D341Med (cell line): ENCODE measurements around the gene GPR18.

Source experiments
- DNase-seq: peaks from one replicate; pipeline ENCODE4 v3.0.0; 2012; ENCODE audit warnings: low spot score

Gene GPR18

GRCh38 chr13:99258210-99258860 is at the start of gene GPR18:
Gene GPR18 (minus strand): TSS chr13:99258379. CDS start chr13:99255872, 2,507 bp downstream.
- DNase-seq: no peak

- DNase-seq: no peak
Measured at GRCh38 chr13:99307648-99308339, 49.6 kb upstream of the GPR18 start.

- DNase-seq: no peak
Measured at GRCh38 chr13:99307247-99307646, 49.1 kb upstream of the GPR18 start, which contains the start of gene GPR183. Gene GPR183 (minus strand): TSS chr13:99307399. CDS start chr13:99296145, 11,254 bp downstream.

- no peak for DNase-seq
Measured at GRCh38 chr13:99305566-99305965, 47.4 kb upstream of the GPR18 start.

GRCh38 chr13:99305158-99305557 is 47.0 kb upstream of the GPR18 start:
- no peak for DNase-seq

- no peak for DNase-seq
Measured at GRCh38 chr13:99304541-99304940, 46.4 kb upstream of the GPR18 start.

- no peak for DNase-seq
Measured at GRCh38 chr13:99303863-99304521, 45.8 kb upstream of the GPR18 start.

- no peak for DNase-seq
Measured at GRCh38 chr13:99302637-99303505, 44.7 kb upstream of the GPR18 start.

- DNase-seq: no peak
Measured at GRCh38 chr13:99301913-99302636, 43.9 kb upstream of the GPR18 start.

GRCh38 chr13:99301056-99301838 is 43.1 kb upstream of the GPR18 start:
- DNase-seq: no peak

- DNase-seq: no peak
Measured at GRCh38 chr13:99299920-99300341, 41.8 kb upstream of the GPR18 start.

- DNase-seq: no peak
Measured at GRCh38 chr13:99299256-99299919, 41.2 kb upstream of the GPR18 start.

- DNase-seq: no peak
Measured at GRCh38 chr13:99298056-99298455, 39.9 kb upstream of the GPR18 start.

GRCh38 chr13:99297331-99297730 is 39.2 kb upstream of the GPR18 start:
- DNase-seq: no peak

GRCh38 chr13:99296398-99296797 is 38.2 kb upstream of the GPR18 start:
- DNase-seq: no peak

GRCh38 chr13:99295488-99296252 is 37.5 kb upstream of the GPR18 start:
- DNase-seq: no peak

- no peak for DNase-seq
Measured at GRCh38 chr13:99294958-99295357, 36.8 kb upstream of the GPR18 start.

GRCh38 chr13:99294198-99294597 is 36.0 kb upstream of the GPR18 start:
- no peak for DNase-seq

GRCh38 chr13:99293178-99293577 is 35.0 kb upstream of the GPR18 start:
- no peak for DNase-seq
